Suprapubic skin (tissue), 4 donors: ENCODE data around the gene NSMF. TPM values are rescaled to one million over a fixed set of nuclear protein-coding genes. Genes with fewer than 3 reads are reported as not detected.
A peak's percentile ranks its signal among the peaks of the same experiment; 100 is the strongest.
"Not testable (repeated sequence)": the region's sequence is repeated elsewhere in the genome, so short reads cannot be mapped to it uniquely, and the experiment has no call there.

Experiments used
- DNase-seq, 2 donors: peaks; one replicate each; pipeline ENCODE4 v3.0.0-alpha.2; 2019; ENCODE audit warnings: low spot score in 2 of 2
- H3K27ac ChIP-seq: fragments of 200-600 bp; sonication (generic); one replicate; pipeline ENCODE4 v1.5.1; 2019
- H3K27me3 ChIP-seq: fragments of 200-600 bp; sonication (generic); one replicate; pipeline ENCODE4 v1.5.1; 2019
- H3K36me3 ChIP-seq: fragments of 200-600 bp; sonication (generic); one replicate; pipeline ENCODE4 v1.5.1; 2019
- H3K4me1 ChIP-seq: fragments of 200-600 bp; sonication (generic); one replicate; pipeline ENCODE4 v1.5.1; 2019
- H3K4me3 ChIP-seq: fragments of 200-600 bp; sonication (generic); one replicate; pipeline ENCODE4 v1.5.1; 2019; ENCODE audit warnings: mild to moderate bottlenecking
- H3K9me3 ChIP-seq: fragments of 200-600 bp; sonication (generic); one replicate; pipeline ENCODE4 v1.5.1; 2019
- EP300 ChIP-seq: sonication (generic); formaldehyde crosslinking; IDR thresholded peaks from one replicate; pipeline ENCODE4 v1.6.1; 2017; ENCODE audit warnings: antibody characterized with exemption
- POLR2A ChIP-seq, 2 donors: fragments of 450-650 bp; IDR thresholded peaks; one replicate each; pipeline ENCODE4 v1.6.1; 2017; ENCODE audit warnings: antibody characterized with exemption in 2 of 2, mild to moderate bottlenecking in 2 of 2, moderate library complexity in 2 of 2
- POLR2AphosphoS5 ChIP-seq, 3 donors: sonication (generic); formaldehyde crosslinking; IDR thresholded peaks; one replicate each; pipeline ENCODE4 v1.6.1; 2017; ENCODE audit warnings: antibody characterized with exemption in 3 of 3
- WGBS: methylation state at CpG from one replicate; pipeline ENCODE4 v1.1.5; 2018; 5-methylcytosine and 5-hydroxymethylcytosine counted together
- total RNA-seq, 4 donors: library from RNA; depleted of rRNA; stranded (reverse); fragments of >200 nt; gene quantifications; one replicate each; pipeline ENCODE4 v1.1.0, GENCODE V29; 2016
- TF ChIP-seq, protein P1 (sequence below), 2 donors: fragments of 200-600 bp in 1 of 2; fragments of 450-650 bp in 1 of 2; sonication (generic) in 1 of 2; IDR thresholded peaks; one replicate each; pipeline ENCODE4 v1.5.1; 2016 to 2019; ENCODE audit warnings: antibody characterized with exemption in 2 of 2, mild to moderate bottlenecking in 1 of 2, moderate library complexity in 1 of 2

NSMF gene
- total RNA-seq, 4 donors from 2014 or later, result 36.1 to 48.1 (median 39.8) TPM

DNA sequence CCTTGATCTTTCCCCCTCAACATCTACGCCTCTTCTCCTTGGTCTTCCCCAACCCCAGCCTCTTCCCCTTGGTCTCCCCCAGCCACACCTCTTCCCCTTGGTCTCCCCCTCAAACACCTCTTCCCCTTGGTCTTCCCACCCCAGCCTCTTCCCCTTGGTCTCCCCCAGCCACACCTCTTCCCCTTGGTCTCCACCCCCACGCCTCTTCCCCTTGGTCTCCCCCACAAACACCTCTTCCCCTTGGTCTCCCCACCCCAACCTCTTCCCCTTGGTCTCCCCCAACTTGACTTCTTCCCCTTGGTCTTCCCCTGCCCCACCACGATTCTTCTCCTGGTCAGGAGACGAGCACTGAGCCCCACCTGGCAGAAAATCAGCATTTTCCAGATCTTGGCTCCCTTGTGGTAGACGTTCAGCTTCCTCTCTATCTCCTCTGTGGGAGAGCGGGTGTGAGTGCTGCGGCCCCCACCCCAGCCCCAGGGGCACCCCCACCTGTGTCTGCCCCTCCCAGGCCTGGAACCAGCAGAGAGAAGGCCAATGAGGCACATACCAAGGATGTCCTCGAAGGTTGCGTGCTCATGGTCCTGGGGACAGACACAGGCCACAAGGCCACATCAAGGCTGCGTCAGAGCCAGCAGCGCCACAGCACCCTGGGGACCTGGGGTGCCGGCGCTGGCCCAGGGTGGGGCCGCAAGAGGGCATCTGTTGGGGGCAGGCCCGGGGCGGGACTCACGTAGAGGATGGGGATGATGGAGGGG lies 7.0 kb downstream of the NSMF start:
- WGBS, result 92% methylated on average over 15 of the region's 17 CpGs
- Histone ChIP-seq H3K9me3 (no peaks in the 10 kb centered on the region), H3K27ac (no peak overlapping the region), H3K4me3 (no peak overlapping the region), H3K27me3 (no peaks in the 10 kb centered on the region), H3K36me3 (peaks cover 34% of the 10 kb centered on the region), H3K4me1 (peaks cover 32% of the 10 kb centered on the region)
- DNase-seq, result peak in 1 of 2 donors; percentile 65
- TF ChIP-seq EP300 (no peak), POLR2A (IDR thresholded peaks at IDR 0.05) (no peak), POLR2AphosphoS5 (IDR thresholded peaks at IDR 0.05) (no peak)
- TF ChIP-seq, protein P1, sequence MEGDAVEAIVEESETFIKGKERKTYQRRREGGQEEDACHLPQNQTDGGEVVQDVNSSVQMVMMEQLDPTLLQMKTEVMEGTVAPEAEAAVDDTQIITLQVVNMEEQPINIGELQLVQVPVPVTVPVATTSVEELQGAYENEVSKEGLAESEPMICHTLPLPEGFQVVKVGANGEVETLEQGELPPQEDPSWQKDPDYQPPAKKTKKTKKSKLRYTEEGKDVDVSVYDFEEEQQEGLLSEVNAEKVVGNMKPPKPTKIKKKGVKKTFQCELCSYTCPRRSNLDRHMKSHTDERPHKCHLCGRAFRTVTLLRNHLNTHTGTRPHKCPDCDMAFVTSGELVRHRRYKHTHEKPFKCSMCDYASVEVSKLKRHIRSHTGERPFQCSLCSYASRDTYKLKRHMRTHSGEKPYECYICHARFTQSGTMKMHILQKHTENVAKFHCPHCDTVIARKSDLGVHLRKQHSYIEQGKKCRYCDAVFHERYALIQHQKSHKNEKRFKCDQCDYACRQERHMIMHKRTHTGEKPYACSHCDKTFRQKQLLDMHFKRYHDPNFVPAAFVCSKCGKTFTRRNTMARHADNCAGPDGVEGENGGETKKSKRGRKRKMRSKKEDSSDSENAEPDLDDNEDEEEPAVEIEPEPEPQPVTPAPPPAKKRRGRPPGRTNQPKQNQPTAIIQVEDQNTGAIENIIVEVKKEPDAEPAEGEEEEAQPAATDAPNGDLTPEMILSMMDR (IDR thresholded peaks at IDR 0.05), result no peak

DNA sequence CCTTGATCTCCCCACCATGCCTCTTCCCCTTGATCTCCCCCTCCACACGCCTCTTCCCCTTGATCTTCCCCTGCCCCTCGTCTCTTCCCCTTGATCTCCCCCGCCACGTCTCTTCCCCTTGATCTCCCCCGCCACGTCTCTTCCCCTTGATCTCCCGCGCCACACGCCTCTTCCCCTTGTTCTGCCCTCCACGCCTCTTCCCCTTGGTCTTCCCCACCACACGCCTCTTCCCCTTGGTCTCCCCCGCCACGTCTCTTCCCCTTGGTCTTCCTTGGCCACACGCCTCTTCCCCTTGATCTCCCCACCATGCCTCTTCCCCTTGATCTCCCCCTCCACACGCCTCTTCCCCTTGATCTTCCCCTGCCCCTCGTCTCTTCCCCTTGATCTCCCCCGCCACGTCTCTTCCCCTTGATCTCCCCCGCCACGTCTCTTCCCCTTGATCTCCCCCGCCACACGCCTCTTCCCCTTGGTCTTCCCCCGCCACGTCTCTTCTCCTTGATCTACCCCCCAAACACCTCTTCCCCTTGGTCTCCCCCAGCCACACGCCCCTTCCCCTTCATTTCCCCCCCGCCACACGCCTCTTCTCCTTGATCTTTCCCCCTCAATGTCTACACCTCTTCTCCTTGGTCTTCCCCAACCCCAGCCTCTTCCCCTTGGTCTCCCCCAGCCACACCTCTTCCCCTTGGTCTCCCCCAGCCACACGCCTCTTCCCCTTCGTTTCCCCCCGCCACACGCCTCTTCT lies 7.7 kb downstream of the NSMF start:
- H3K4me1 ChIP-seq, result peaks cover 33% of the 10 kb centered on the region
- 99% methylated on average over 6 of the region's 31 CpGs for WGBS
- peaks cover 28% of the 10 kb centered on the region for H3K36me3 ChIP-seq
- H3K9me3 ChIP-seq, H3K27me3 ChIP-seq, H3K27ac ChIP-seq, H3K4me3 ChIP-seq: not testable (repeated sequence)
- DNase-seq, result peak in 1 of 2 donors; percentile 46

DNA sequence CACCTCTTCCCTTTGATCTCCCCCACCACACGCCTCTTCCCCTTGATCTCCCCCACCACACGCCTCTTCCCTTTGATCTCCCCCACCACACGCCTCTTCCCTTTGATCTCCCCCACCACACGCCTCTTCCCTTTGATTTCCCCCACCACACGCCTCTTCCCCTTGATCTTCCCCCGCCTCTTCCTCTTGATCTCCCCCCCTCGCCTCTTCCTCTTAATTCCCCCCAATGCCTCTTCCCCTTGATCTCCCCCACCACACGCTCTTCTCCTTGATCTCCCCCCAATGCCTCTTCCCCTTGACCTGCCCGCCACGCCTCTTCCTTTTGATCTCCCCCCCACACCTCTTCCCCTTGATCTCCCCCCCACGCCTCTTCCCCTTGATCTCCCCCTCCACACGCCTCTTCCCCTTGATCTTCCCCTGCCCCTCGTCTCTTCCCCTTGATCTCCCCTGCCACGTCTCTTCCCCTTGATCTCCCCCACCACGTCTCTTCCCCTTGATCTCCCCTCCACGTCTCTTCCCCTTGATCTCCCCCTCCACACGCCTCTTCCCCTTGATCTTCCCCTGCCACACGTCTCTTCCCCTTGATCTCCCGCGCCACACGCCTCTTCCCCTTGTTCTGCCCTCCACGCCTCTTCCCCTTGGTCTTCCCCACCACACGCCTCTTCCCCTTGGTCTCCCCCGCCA lies 8.5 kb downstream of the NSMF start:
- WGBS, result 89% methylated on average over 12 of the region's 24 CpGs
- H3K36me3 ChIP-seq, result peaks cover 28% of the 10 kb centered on the region
- H3K27me3 ChIP-seq, H3K4me3 ChIP-seq, H3K27ac ChIP-seq, H3K9me3 ChIP-seq: not testable (repeated sequence)
- peaks cover 37% of the 10 kb centered on the region for H3K4me1 ChIP-seq
- peak in 1 of 2 donors; percentile 22 for DNase-seq

DNA sequence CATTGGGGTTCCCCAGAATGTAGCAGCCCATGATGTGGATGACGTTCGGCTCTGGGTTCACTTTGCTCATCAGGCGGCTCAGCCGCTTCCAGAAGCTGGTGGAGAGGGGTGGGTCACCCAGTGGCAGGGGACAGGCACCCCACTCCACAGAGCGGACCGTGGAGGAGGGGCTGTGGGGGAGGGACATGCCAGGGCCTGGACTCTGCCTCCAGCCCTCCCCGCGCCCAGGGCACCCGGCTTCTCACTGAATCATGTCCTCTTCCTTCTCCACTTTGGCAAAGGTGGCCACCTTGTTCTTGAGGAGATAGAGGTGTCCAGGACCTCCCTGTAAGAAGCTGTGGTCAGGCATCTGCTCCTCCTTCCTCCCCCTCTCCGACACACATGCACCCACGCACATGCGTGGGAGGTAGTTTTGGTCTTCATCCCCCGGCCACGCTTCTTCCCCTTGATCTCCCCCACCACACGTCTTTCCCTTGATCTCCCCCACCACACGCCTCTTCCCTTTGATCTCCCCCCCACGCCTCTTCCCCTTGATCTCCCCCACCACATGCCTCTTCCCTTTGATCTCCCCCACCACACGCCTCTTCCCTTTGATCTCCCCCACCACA lies 9.1 kb downstream of the NSMF start:
- Histone ChIP-seq H3K9me3 (no peaks in the 10 kb centered on the region), H3K36me3 (peaks cover 25% of the 10 kb centered on the region), H3K27ac (no peak overlapping the region), H3K4me3 (no peak overlapping the region), H3K27me3 (no peaks in the 10 kb centered on the region), H3K4me1 (peaks cover 37% of the 10 kb centered on the region)
- no peak for TF ChIP-seq POLR2AphosphoS5 (IDR thresholded peaks at IDR 0.05)
- no peak for TF ChIP-seq POLR2A (IDR thresholded peaks at IDR 0.05)
- no peak for TF ChIP-seq EP300
- TF ChIP-seq, protein P1 (IDR thresholded peaks at IDR 0.05), result no peak
- 81% methylated on average over 9 of the region's 18 CpGs for WGBS
- DNase-seq, result peak in 1 of 2 donors; percentile 71

DNA sequence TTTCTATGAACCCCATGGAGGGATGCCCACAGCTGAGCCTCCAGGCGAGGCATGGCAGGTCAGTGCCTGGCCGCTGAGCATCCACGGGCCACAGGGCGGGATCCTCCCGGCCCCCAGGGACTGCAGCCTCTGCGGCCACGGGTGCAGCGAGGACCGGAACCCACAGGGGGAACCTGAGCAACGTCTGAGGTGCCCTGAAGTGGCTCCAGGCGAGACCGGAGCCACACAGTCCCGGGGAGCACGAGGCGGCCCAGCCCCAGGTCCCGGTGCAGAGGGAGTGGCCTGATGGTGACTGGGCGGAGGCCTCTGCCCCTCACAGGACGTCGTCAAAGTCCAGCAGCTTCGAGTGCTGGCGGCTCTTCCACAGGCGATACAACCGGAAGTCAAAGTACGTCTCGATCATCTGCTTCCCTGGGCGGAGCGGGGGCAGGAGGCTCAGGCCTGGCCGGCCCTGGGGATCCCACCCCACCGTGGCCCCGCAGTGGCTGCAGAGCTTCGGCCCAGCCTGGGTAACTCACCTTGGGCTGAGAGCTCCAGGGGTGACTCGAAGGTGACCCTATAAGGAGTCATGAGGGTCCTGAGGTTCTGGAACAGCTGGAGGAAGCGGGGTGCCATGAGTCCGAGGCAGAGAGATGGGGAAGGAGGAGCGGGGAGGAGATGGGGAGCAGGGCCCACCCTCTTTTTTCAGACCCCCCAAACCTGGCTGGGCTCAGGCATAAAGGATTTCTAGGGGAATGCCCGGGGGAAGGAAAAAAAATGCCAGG lies 9.9 kb downstream of the NSMF start:
- Histone ChIP-seq H3K36me3 (peaks cover 25% of the 10 kb centered on the region), H3K4me3 (no peak overlapping the region), H3K9me3 (no peaks in the 10 kb centered on the region), H3K27me3 (no peaks in the 10 kb centered on the region), H3K27ac (no peak overlapping the region), H3K4me1 (peaks cover 32% of the 10 kb centered on the region)
- TF ChIP-seq, protein P1 (IDR thresholded peaks at IDR 0.05), result no peak
- TF ChIP-seq EP300 (no peak), POLR2AphosphoS5 (IDR thresholded peaks at IDR 0.05) (no peak), POLR2A (IDR thresholded peaks at IDR 0.05) (no peak)
- peak in 1 of 2 donors; percentile 61 for DNase-seq
- WGBS, result 88% methylated on average over 8 of the region's 36 CpGs
